ENCODE data around the gene JAM2.
A peak's percentile ranks its signal among the peaks of the same experiment; 100 is the strongest.
"Not testable (repeated sequence)": the region's sequence is repeated elsewhere in the genome, so short reads cannot be mapped to it uniquely, and the experiment has no call there.

The JAM2 gene

DNA sequence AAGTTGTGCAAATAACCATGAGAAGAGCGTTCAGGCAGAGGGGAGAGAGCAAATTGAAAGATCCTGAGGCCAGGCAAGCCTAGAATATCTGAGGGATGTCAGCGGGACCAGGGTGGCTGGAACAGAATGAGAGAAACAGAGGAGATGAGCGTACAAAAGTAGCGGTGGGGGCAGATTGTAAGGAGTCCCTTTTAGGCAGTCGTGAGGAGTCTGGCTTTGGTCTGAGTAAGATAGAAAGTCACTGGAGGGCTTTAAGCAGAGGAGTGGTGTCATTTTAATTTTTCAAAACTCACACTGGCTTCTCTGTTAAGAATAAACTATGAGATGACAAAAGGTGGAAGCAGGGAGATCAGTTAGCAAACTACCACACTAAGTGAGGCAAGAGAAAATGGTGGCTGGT is 71.5 kb downstream of the JAM2 start:
- Histone ChIP-seq H3K4me1 (ENCODE audit: control insufficient read depth, insufficient read depth, low read length) (no peaks in the 10 kb centered on the region), H3K9me3 (ENCODE audit: control insufficient read depth, low read length) (no peaks in the 10 kb centered on the region), H3K4me3 (ENCODE audit: insufficient read depth, low read depth, low read length) (no peak overlapping the region), H3K36me3 (ENCODE audit: control insufficient read depth, insufficient read depth, low read length) (no peaks in the 10 kb centered on the region), H3K27ac (ENCODE audit: insufficient read depth, low read depth, low read length, poor library complexity, severe bottlenecking) (no peak overlapping the region), H3K27me3 (ENCODE audit: control insufficient read depth, insufficient read depth, low read length, poor library complexity, severe bottlenecking) (no peaks in the 10 kb centered on the region)
- 84 to 87% methylated on average over 5 of the region's 5 CpGs for WGBS, 2 experiments

DNA sequence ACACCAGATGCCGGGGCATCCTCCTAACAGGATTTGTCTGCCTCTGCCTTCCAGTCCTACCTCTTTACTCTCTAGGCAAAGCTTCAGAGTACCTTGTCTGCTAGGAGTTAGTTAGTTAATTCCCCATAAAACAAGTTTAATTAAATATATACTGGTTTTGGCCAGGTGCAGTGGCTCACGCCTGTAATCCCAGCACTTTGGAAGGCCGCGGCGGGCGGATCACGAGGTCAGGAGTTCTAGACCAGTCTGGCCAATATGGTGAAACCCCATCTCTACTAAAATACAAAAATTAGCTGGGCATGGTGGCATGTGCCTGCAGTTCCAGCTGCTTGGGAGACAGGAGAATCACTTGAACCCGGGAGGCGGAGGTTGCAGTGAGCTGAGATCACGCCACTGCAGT is 75.0 kb downstream of the JAM2 start:
- not testable (repeated sequence) for H3K9me3 ChIP-seq (ENCODE audit: control insufficient read depth, low read length); H3K27ac ChIP-seq (ENCODE audit: insufficient read depth, low read depth, low read length, poor library complexity, severe bottlenecking); H3K36me3 ChIP-seq (ENCODE audit: control insufficient read depth, insufficient read depth, low read length); H3K4me1 ChIP-seq (ENCODE audit: control insufficient read depth, insufficient read depth, low read length); H3K4me3 ChIP-seq (ENCODE audit: insufficient read depth, low read depth, low read length); H3K27me3 ChIP-seq (ENCODE audit: control insufficient read depth, insufficient read depth, low read length, poor library complexity, severe bottlenecking)
- WGBS, 2 experiments, result 90 to 93% methylated on average over 9 to 10 of the region's 10 CpGs

DNA sequence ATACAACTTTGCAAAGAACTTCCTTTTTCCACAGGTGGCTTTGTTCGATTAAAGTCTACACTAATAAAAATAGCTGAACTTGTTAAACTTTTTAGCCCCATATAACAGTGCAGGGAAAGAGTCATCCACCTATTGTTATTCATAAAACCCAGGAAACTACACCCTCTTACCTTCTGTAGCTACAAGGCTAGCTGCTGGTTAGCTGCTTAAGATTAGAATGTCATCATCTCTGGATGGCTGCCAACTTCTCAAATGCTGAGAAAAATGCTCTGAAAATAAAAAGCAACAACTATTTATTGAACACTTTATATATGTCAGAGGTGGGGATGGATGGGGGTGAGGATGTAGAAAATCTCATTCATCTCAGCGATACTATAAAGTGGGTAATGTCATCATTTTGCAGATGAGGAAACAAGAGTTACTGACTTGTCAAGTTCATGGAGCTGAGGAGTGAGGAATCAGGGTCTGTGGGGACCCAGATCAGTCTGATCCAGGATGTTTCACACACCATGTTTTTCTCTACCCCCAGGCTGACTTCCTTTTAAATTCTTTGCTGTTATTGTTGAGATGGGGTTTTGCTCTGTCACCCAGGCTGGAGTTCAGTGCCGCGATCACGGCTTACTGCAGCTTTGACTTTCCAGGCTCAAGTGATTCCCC is 78.6 kb downstream of the JAM2 start:
- no peaks in the 10 kb centered on the region for H3K4me1 ChIP-seq (ENCODE audit: control insufficient read depth, insufficient read depth, low read length)
- H3K27ac ChIP-seq (ENCODE audit: insufficient read depth, low read depth, low read length, poor library complexity, severe bottlenecking), result no peak overlapping the region
- no peaks in the 10 kb centered on the region for H3K27me3 ChIP-seq (ENCODE audit: control insufficient read depth, insufficient read depth, low read length, poor library complexity, severe bottlenecking)
- no peaks in the 10 kb centered on the region for H3K9me3 ChIP-seq (ENCODE audit: control insufficient read depth, low read length)
- peaks cover 5% of the 10 kb centered on the region for H3K36me3 ChIP-seq (ENCODE audit: control insufficient read depth, insufficient read depth, low read length)
- WGBS, 2 experiments, result 95 to 97% methylated on average over 5 of the region's 5 CpGs
- no peak overlapping the region for H3K4me3 ChIP-seq (ENCODE audit: insufficient read depth, low read depth, low read length)

DNA sequence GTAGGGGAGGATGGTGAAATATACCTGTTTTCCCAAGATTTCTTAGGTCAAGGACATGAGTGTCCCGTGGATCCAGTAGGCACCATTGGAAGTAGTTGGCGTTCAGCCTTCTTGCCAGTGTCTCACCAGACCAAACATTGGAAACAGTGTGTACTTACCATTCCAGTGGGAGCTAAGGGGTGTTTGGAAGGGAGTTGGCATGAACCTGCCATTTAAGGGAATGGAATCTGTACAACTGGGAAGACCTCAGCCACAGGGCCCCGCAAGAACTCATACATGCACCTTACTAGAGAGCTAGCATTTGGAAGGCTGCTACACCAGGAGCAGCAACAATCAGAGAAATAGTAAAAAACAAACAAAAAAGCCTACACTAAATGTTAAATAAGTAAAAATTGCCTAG is 82.9 kb downstream of the JAM2 start:
- 95 to 97% methylated on average over 3 of the region's 3 CpGs for WGBS, 2 experiments
- H3K27me3 ChIP-seq (ENCODE audit: control insufficient read depth, insufficient read depth, low read length, poor library complexity, severe bottlenecking), result no peaks in the 10 kb centered on the region
- H3K36me3 ChIP-seq (ENCODE audit: control insufficient read depth, insufficient read depth, low read length), result peaks cover 25% of the 10 kb centered on the region
- no peaks in the 10 kb centered on the region for H3K4me1 ChIP-seq (ENCODE audit: control insufficient read depth, insufficient read depth, low read length)
- H3K4me3 ChIP-seq (ENCODE audit: insufficient read depth, low read depth, low read length), result no peak overlapping the region
- H3K9me3 ChIP-seq (ENCODE audit: control insufficient read depth, low read length), result no peaks in the 10 kb centered on the region
- H3K27ac ChIP-seq (ENCODE audit: insufficient read depth, low read depth, low read length, poor library complexity, severe bottlenecking), result no peak overlapping the region

DNA sequence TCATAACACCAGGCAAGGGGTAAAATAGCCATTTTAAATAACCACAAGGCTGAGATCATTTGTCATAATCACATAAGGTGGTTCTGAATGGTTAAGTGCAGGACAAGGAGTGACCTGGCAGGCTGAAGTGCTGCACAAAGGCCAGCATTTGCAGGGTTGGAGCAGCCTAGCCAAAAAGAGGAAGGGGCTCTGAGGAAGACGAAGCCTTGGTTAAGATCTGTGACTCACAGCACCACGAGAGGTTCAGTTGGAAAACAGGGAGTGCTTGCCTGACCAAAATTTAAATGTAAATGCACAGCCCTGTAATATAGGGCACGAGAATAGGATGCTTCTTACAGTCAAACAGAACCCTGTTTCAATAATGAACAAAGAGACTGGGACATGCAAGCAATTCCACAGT is 83.6 kb downstream of the JAM2 start:
- H3K36me3 ChIP-seq (ENCODE audit: control insufficient read depth, insufficient read depth, low read length), result peaks cover 28% of the 10 kb centered on the region
- H3K4me3 ChIP-seq (ENCODE audit: insufficient read depth, low read depth, low read length), result no peak overlapping the region
- H3K4me1 ChIP-seq (ENCODE audit: control insufficient read depth, insufficient read depth, low read length), result no peaks in the 10 kb centered on the region
- WGBS, 2 experiments, result 92 to 93% methylated on average over 3 of the region's 3 CpGs
- H3K27me3 ChIP-seq (ENCODE audit: control insufficient read depth, insufficient read depth, low read length, poor library complexity, severe bottlenecking), result no peaks in the 10 kb centered on the region
- H3K9me3 ChIP-seq (ENCODE audit: control insufficient read depth, low read length), result no peaks in the 10 kb centered on the region
- H3K27ac ChIP-seq (ENCODE audit: insufficient read depth, low read depth, low read length, poor library complexity, severe bottlenecking), result no peak overlapping the region

DNA sequence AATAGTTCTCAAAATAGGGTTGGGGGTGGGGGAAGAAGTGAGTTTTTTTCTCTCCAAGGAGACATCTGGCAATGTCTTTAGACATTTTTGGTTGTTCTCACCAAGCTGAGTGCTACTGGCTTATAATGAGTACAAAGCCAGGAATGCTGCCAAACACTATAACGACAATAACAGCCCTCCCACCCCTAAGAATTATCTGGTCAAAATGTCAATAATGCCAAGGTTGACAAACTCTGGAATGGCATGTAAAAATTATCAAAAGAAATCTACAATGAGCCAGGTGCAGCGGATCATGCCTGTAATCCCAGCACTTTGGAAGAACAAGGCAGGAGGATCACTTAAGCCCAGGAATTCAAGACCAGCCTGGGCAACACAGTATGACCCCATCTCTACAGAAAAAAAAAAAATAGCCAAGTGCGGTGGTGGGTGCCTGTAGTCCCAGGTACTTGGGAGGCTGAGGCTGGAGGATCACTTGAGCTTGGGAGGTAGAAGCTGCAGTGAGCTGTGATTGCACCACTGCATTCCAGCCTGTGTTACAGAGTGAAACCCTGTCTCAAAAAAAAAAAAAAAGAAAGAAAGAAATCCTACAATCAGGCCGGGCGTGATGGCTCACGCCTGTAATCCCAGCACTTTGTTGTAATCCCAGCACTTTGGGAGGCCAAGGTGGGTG is 93.2 kb downstream of the JAM2 start:
- 90 to 91% methylated on average over 6 of the region's 6 CpGs for WGBS, 2 experiments
- Histone ChIP-seq H3K9me3 (ENCODE audit: control insufficient read depth, low read length) (no peaks in the 10 kb centered on the region), H3K27ac (ENCODE audit: insufficient read depth, low read depth, low read length, poor library complexity, severe bottlenecking) (no peak overlapping the region), H3K4me3 (ENCODE audit: insufficient read depth, low read depth, low read length) (no peak overlapping the region), H3K27me3 (ENCODE audit: control insufficient read depth, insufficient read depth, low read length, poor library complexity, severe bottlenecking) (no peaks in the 10 kb centered on the region), H3K36me3 (ENCODE audit: control insufficient read depth, insufficient read depth, low read length) (peaks cover 16% of the 10 kb centered on the region), H3K4me1 (ENCODE audit: control insufficient read depth, insufficient read depth, low read length) (peaks cover 8% of the 10 kb centered on the region)

DNA sequence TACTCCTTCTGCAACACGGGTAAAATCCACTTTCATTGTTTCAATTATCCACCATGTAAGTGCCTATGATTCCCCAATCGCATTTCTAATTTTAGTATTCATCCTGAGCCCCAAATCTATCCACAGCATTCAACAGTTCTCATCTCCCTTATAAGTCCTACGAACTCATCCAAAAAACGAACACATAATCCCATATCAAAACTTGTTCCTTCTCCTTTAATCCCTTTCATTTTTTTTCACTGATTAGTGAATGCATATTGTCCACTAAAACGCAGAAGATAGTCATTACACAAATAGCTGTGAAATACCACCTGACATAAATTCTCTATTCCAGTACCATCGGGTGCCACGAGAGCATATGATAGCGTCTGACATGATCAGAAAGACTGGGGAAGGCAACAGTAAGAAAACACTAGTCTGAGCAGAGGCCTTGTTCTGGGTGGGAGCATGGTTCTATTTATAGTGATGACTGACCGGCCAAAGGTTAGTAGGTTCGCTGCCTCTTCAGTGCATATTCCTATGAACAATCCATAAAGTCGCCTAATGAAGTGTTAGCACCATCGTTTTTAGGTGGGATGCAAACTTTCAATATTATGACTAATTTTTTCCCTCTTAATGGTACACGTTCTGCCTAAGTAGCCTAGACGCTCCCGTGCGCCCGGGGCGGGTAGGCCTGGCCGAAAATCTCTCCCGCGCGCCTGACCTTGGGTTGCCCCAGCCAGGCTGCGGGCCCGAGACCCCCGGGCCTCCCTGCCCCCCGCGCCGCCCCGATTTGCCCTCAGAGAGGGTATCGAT is 95.0 kb downstream of the JAM2 start:
- Histone ChIP-seq H3K36me3 (ENCODE audit: control insufficient read depth, insufficient read depth, low read length) (no peaks in the 10 kb centered on the region), H3K4me1 (ENCODE audit: control insufficient read depth, insufficient read depth, low read length) (peaks cover 9% of the 10 kb centered on the region), H3K4me3 (ENCODE audit: insufficient read depth, low read depth, low read length) (peak overlapping the region; percentile 90), H3K27ac (ENCODE audit: insufficient read depth, low read depth, low read length, poor library complexity, severe bottlenecking) (peak overlapping the region; percentile 99), H3K27me3 (ENCODE audit: control insufficient read depth, insufficient read depth, low read length, poor library complexity, severe bottlenecking) (no peaks in the 10 kb centered on the region), H3K9me3 (ENCODE audit: control insufficient read depth, low read length) (no peaks in the 10 kb centered on the region)
- 9 to 10% methylated on average over 30 of the region's 30 CpGs for WGBS, 2 experiments

DNA sequence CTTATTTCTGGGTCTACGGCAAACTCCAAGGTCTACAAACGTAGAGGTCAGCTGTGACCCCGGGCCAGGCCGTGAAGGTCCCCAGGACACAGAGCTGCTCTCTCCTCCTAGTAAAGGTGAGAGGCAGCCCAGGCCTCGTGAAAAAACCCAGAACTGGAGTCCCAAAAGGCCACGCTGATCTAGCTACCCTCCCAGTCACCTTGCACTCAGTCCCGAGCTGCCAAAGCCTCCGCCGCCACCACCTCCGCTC is 95.5 kb downstream of the JAM2 start:
- Histone ChIP-seq H3K27me3 (ENCODE audit: control insufficient read depth, insufficient read depth, low read length, poor library complexity, severe bottlenecking) (no peaks in the 10 kb centered on the region), H3K9me3 (ENCODE audit: control insufficient read depth, low read length) (no peaks in the 10 kb centered on the region), H3K27ac (ENCODE audit: insufficient read depth, low read depth, low read length, poor library complexity, severe bottlenecking) (peak overlapping the region; percentile 99), H3K4me3 (ENCODE audit: insufficient read depth, low read depth, low read length) (peak overlapping the region; percentile 90), H3K4me1 (ENCODE audit: control insufficient read depth, insufficient read depth, low read length) (peaks cover 9% of the 10 kb centered on the region), H3K36me3 (ENCODE audit: control insufficient read depth, insufficient read depth, low read length) (no peaks in the 10 kb centered on the region)
- 0 to 1% methylated on average over 10 of the region's 10 CpGs for WGBS, 2 experiments

DNA sequence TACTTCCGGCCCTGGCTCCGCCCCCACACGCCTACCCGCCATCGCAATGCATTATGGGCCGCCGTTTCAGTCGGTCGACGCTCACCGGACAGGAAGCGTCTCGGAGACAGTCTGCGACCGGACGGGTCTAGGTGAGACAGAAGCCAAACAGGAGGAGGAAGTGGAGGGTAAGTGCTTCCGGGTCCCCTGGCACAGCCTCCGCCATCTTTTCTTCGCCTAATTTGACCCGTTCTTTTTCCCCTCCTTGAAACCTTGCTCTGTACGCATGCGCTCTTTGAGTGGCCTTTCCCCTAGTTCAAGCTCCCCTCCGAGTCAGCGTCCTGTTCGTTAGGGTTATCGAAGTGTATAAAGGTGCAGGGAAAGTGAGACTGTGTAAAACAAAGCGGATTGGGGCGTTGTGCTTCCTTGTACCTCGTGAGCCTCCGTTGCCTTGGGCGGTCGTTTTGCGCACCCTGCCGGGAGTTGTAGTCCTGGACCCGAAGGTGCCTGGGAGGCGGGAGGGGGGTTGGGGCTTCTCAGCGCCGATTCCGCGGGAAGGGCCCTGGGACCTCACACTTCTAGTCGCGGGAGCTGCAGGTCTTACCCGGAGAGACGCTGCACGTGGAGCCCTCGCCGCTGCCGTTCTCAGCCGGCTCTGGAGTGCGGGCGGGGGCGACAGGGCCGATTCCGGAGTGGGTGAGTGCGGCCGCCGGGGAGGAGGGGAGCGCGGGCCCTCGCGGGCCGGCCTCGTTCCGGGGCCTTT is 96.0 kb downstream of the JAM2 start, which contains the start of the genes ATP5PF and GABPA:
ATP5PF (minus strand) TSS at position 1 of the 742 bp plus-strand sequence. CDS start 5,110 bp downstream, outside the sequence.
GABPA (plus strand) TSS at position 69 of the 742 bp plus-strand sequence. CDS start 6,627 bp downstream, outside the sequence.
- H3K27me3 ChIP-seq (ENCODE audit: control insufficient read depth, insufficient read depth, low read length, poor library complexity, severe bottlenecking), result no peaks in the 10 kb centered on the region
- H3K4me1 ChIP-seq (ENCODE audit: control insufficient read depth, insufficient read depth, low read length), result peaks cover 9% of the 10 kb centered on the region
- WGBS, 2 experiments, result 0% methylated on average over 64 of the region's 64 CpGs
- no peaks in the 10 kb centered on the region for H3K9me3 ChIP-seq (ENCODE audit: control insufficient read depth, low read length)
- peak within 1 kb of the TSS; percentile 90 for H3K4me3 ChIP-seq (ENCODE audit: insufficient read depth, low read depth, low read length)
- peak within 1 kb of the TSS; percentile 99 for H3K27ac ChIP-seq (ENCODE audit: insufficient read depth, low read depth, low read length, poor library complexity, severe bottlenecking)
- H3K36me3 ChIP-seq (ENCODE audit: control insufficient read depth, insufficient read depth, low read length), result no peaks in the 10 kb centered on the region

Data from ectodermal cell (in vitro differentiated cells).